Ureter (tissue), 1 donor: ENCODE results near the gene ANO3. TPM values are rescaled to one million over a fixed set of nuclear protein-coding genes. Genes with fewer than 3 reads are reported as not detected.
"Not testable (repeated sequence)": the region's sequence is repeated elsewhere in the genome, so short reads cannot be mapped to it uniquely, and the experiment has no call there.

Experiments
- DNase-seq: peaks from one replicate; pipeline ENCODE4 v3.0.0-alpha.2; 2020; ENCODE audit warnings: low spot score
- total RNA-seq: library from RNA; stranded (reverse); gene quantifications from one replicate; pipeline ENCODE4 v1.2.4, GENCODE V29; 2023
- donor health status: DM: yes; HTN: yes; CAD: no.

The ANO3 gene
- total RNA-seq = 0.55 TPM

- peak; percentile 49 for DNase-seq
Observed at GRCh38 chr11:26331911-26332571, at the start of gene ANO3. Gene ANO3 (plus strand): TSS chr11:26332130. CDS start chr11:26332276, 146 bp downstream.

GRCh38 chr11:26283852-26284408, 48.0 kb upstream of the ANO3 start:
- no peak for DNase-seq

GRCh38 chr11:26285608-26286007, 46.3 kb upstream of the ANO3 start:
- DNase-seq = no peak

GRCh38 chr11:26286472-26287066, 45.4 kb upstream of the ANO3 start:
- DNase-seq = no peak

GRCh38 chr11:26287067-26287518, 44.8 kb upstream of the ANO3 start:
- no peak for DNase-seq

- DNase-seq = no peak
Observed at GRCh38 chr11:26297189-26297975, 34.5 kb upstream of the ANO3 start.

GRCh38 chr11:26316372-26316771, 15.6 kb upstream of the ANO3 start:
- DNase-seq = not testable (repeated sequence)

- DNase-seq = no peak
Observed at GRCh38 chr11:26319906-26320305, 12.0 kb upstream of the ANO3 start.

- DNase-seq = no peak
Observed at GRCh38 chr11:26321516-26321915, 10.4 kb upstream of the ANO3 start.

GRCh38 chr11:26322335-26323067, 9.4 kb upstream of the ANO3 start:
- no peak for DNase-seq

GRCh38 chr11:26323837-26324236, 8.1 kb upstream of the ANO3 start:
- no peak for DNase-seq

- no peak for DNase-seq
Observed at GRCh38 chr11:26324270-26324669, 7.7 kb upstream of the ANO3 start.

- DNase-seq = no peak
Observed at GRCh38 chr11:26326793-26327400, 5.0 kb upstream of the ANO3 start.

- no peak for DNase-seq
Observed at GRCh38 chr11:26329206-26329605, 2.7 kb upstream of the ANO3 start.

GRCh38 chr11:26330262-26330661, 1.7 kb upstream of the ANO3 start:
- DNase-seq = no peak

- no peak for DNase-seq
Observed at GRCh38 chr11:26332572-26332915, 614 bp downstream of the ANO3 start.

- DNase-seq = no peak
Observed at GRCh38 chr11:26333906-26334305, 2.0 kb downstream of the ANO3 start.

GRCh38 chr11:26335903-26336302, 4.0 kb downstream of the ANO3 start:
- no peak for DNase-seq

- no peak for DNase-seq
Observed at GRCh38 chr11:26344647-26345046, 12.7 kb downstream of the ANO3 start.

- DNase-seq = no peak
Observed at GRCh38 chr11:26348776-26349175, 16.8 kb downstream of the ANO3 start.

- no peak for DNase-seq
Observed at GRCh38 chr11:26350002-26350401, 18.1 kb downstream of the ANO3 start.
